ENCODE results near the gene WASF1.

WASF1 gene

DNA sequence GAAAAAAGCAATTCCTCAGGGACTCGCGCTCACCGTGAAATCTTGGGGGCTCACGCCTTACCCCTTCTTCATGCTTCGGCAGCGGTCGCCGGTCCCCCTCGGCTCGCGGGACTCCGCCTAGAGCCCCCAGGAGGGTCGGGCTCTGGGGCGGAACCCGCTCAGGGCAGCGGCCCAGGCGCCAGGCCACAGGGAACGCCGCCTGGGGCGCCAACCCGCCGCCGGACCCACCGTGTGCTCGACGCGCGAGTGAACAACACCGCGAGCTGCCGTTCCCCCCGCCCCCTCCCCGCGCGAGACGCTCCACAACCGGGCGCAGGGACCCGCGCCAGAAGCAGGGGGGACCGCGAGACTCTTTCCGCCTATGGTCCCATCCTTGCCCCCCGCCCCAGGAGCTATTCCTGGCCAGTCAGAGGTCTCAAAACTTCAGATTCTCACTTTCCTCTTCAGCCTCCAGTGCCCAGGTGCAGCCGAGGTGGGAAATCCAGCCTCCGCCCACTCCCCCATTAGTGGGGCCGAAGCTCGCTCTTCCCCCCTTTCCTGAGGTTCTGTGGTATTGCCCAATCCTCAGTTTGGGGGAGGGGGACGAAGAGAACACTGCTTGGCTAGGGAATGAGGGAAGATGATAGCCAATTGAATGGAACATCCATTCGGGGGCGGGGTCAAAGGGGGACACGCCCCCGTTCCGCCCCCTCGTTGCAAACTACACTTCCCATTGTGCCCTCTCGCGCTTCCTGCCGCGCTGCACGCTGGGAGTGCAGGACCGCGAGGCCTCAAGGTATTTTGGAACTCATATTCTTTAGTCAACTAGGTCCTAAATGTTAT, at the start of gene WASF1:
WASF1 (minus strand) TSS at position 265 of the 822 bp plus-strand sequence. CDS start 52,069 bp downstream, outside the sequence.
- DNase-seq (ENCODE audit: low read depth): peak; percentile 85

DNA sequence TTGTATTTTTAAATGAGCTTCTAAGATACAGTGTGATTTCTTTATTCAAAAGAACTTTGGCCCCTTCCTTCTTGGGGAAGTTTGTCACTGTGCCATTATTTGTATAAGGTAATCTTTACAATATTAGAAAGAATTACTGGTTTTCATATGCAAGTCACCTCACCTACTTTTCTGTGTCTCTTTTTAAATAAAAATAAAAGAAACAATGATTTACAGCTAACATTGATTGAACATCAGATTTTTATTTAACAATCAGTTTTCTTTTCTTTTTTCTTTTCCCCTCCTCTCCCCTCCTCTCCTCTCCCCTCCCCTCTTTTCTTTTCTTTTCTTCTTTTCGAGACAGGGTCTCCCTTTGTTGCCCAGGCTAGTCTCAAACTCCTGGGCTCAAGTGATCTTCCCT, 46.8 kb upstream of the WASF1 start:
- no peak for DNase-seq (ENCODE audit: low read depth)

DNA sequence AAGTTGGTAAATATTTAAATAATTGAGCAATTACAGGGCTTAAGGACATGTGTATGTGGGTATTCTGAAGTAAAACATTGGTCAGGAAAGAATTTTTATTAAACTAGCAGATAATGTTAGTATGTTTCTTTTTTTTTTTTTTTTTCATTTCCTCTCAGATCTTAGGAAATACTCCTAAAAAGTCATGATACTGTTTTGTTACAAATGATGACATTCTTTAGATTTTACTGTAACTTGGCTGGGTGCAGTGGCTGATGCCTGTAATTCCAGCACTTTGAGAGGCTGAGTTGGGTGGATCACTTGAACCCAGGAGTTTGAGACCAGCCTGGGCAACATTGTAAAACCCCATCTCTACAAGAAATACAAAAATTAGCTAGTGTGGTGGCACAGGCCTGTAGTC, 42.3 kb upstream of the WASF1 start:
- DNase-seq (ENCODE audit: low read depth): no peak

DNA sequence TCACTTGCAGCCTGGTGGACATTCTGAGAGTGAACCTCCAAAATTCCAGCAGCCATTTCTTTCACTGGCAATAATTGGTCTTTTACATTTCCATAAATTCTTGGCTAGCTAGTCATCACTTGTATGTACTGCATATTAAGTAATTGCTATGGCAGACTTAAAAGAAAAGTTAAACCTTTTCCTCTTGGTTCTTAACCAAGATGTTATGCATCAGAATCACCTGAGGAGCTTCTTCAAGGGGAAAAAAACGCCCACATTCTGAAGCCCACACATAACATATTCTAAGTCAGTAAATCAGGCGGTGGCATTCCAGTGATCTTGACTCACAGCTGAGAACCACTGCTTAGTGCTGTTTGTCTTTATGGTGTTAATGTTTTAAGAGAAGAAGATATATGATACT, 37.8 kb upstream of the WASF1 start:
- DNase-seq (ENCODE audit: low read depth): no peak

DNA sequence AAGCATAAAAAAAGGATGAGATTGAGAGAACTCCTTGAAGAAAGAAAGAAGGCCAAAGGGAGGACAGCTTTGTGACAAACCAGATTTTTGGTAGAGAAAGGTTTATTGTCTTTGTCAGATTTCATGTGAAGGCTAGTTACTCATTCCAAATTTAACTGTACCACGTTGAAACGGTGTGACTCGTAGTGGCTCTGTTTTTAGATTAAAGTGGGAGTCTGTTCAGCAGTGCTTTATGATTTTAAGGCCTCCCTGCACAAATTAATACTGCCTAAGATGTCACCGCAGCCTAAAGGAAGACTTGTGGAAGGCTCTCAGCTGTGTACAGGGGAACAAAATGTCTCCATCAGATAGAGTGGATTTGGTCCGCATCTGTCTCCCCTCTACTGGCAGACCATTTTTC, 36.7 kb upstream of the WASF1 start:
- DNase-seq (ENCODE audit: low read depth): no peak

GRCh38 chr6:110214338-110214737, 34.9 kb upstream of the WASF1 start:
- DNase-seq (ENCODE audit: low read depth): no peak

- DNase-seq (ENCODE audit: low read depth): no peak
These were observed 32.3 kb upstream of the WASF1 start for GRCh38 chr6:110211753-110212152.

GRCh38 chr6:110207652-110208051, 28.2 kb upstream of the WASF1 start:
- DNase-seq (ENCODE audit: low read depth): no peak

GRCh38 chr6:110201151-110201884, 21.8 kb upstream of the WASF1 start:
- no peak for DNase-seq (ENCODE audit: low read depth)

GRCh38 chr6:110198561-110198960, 19.1 kb upstream of the WASF1 start:
- DNase-seq (ENCODE audit: low read depth): no peak

DNA sequence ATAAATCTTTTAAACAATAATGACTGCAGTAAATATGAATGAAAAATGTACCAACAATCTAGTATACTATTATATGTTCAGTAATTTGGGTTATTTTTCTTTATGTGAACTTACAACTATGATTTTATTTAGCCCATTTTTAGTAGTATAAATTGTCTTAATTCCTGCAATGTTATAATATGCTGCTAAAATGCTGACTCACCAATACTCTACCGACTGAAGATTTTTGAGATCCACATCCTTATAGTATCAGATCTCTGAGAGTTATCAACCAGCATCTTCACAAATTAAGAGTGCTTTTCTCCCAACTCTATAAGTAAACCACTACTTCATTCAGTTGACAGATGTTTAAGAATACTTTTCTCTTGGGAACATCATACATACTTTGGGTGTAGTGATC, 17.4 kb upstream of the WASF1 start:
- no peak for DNase-seq (ENCODE audit: low read depth)

DNA sequence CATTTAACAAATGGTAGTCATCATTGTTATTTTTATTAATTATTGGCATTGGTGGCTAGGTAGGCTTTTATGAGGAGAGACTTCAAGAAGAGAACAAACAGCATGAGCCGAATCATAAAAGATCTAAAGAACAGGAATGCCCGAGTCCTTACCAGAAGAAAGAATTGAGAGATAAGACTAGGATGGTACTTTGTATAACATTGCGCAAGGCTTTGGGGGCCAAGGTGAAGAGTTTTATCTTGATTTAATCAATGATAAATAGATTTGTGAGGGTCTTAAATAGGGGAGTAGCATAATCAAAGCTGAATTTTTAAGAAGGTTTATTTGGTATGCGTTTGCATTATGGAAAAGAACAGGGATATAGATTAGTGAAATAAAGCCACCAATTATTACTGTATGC, 16.2 kb upstream of the WASF1 start:
- DNase-seq (ENCODE audit: low read depth): no peak

- no peak for DNase-seq (ENCODE audit: low read depth)
These were observed 12.0 kb upstream of the WASF1 start for GRCh38 chr6:110191477-110191876.

DNA sequence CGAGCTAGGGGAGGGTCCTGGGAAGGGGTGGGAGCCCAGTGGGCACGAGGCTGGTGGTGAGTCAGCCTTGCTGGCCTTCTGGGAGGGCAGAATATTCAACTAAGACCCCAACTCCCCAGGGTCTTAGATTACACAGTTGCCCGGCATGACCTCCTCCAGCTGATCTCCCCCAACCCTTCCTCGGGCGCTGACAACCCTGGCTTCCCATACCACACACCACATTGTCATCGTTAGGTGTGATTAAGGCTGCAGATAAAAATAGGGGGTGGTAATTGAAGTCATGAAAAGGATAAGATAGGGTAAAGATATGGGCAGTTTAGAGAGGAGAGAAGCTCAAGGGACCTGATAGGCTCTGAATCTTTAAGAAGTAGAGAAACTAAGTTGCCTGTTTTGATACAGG, 11.3 kb upstream of the WASF1 start:
- DNase-seq (ENCODE audit: low read depth): no peak

DNA sequence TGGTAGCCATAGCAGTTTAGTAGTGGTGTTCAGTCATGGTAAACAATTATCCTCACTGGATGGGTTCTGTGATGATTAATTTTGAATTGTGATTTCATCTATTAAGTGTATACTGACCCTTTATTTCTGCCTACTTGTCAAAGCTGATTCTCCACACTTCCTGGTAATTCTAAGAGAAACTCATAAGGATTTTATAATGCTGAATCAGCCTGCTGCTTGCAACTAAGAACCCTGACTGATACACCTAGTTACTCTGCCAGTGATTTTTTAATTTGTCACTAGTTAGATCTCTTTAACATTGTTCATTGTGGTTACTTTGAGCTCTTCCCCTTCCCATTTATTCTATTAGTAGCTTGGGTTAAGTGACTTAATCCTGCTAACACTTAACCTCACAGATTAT, 9.3 kb upstream of the WASF1 start:
- DNase-seq (ENCODE audit: low read depth): no peak

DNA sequence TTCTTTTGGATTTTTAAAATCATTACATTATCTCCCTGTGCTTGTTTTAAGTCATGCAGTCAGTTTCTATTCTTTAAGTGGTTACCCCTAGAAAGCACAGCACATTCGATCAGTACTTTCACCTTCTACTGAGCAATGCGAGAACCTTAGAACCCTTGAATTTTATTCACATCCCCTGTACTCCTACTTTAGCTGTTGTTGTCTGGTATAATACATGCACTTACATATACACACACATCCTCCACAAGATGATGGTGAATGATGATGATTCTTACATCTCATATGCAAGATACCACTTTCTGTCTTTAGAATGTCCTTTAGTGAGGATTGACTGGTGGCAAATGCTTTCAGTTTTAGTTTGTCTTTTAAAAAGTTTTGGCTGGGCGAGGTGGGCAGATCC, 6.4 kb upstream of the WASF1 start:
- no peak for DNase-seq (ENCODE audit: low read depth)

DNA sequence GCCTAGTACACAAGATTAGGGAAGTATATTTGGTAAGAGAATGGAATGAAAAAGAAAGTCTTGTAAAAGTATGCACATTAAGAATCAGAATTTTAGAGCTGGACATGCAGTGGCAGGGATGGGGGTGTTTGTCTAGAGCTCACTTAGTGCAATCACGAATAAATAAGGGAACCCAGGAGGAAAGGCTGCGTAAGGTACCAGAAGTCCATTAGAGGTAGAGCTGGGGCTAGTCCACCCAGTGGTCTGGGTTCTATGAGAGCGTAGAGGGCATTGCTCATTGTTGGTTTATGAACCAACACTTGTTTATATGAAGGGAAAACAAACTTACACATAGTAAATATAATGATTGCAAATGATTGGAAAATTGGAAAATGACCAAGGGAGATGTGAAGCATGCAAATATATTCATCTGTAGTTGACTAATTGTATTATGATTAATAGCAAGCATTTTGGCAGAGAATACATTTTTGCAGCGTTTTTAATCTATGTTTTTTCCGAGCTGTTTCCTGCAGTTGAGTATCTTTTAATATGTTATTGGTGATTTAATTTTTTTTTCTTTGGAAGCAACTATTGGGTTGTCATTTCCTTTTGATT, 3.9 kb upstream of the WASF1 start:
- DNase-seq (ENCODE audit: low read depth): no peak

DNA sequence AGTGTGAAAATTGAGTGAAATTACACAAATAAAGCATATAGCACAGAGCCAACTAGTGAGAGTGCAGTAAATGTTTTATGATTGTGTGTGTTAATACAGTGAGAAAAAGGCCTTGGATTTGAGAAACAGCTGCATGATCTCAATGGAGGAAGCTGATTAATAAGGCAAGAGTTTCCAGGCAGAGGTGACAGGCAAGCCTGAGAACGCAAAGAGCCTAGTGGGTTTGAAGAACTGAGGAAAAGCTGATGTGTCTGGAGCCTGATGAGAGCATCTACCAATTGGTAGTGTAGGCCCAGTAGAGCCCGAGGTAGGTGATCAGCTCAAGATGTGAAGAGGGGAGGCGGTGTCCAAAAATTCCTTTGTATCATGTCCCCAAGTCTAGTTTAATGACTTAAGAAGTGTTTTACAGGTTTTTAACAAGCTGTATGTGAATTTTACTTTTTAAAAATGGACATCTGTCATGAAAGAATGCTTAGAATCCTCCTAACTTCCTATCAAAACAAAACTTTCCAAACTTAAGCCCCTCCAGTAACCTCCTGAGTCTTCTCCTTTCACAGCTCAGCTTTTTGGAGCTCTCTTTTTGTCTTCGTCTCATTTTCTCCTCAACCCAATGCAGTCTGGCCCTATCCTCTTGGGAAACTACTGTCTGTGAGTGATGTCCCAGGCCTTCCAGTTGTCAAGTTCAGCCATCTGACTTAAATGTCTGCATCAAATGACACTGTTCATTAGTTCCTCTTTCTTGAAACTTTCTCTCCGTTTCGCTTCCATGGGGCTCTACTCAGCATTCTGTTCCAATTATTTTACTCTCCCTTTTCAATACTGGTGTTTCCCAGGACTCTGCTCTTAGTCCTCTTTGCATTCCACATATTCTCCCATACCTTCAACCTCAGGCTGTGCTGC, 1.9 kb upstream of the WASF1 start:
- DNase-seq (ENCODE audit: low read depth): no peak

DNA sequence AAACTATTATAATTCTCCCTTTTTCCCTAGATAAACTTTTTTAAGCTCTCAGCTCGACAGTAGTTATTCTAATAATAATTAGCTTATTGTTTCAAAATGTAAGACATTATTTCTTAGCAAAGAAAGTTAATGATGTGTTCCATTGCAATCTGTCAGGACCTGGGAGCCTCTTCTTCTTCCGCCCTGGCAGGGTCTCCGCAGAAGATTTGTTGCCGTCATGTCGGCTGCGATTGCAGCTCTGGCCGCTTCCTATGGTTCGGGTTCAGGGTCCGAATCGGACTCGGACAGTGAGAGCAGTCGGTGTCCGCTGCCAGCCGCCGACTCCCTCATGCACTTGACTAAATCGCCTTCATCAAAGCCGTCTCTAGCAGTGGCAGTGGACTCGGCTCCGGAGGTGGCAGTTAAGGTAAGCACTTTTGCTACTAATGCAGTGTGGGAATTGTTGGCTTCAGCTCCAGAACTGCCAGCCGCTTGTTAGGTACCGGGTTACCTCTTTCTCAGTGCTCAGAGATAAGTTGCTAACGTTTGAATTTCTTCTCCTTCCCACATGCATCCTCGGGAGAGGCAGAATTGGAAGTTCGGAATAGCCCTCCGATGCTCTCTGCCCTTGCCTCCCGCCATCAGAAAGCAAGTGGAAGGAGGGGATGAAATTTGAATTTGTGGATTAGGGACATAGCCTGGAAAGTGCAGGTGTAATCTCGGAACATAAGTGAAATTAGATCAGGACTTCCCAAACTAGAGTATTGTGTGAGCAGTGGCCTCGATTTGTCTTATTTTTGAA, 948 bp upstream of the WASF1 start, which contains the start of gene CDC40:
CDC40 (plus strand) TSS at position 200 of the 781 bp plus-strand sequence; CDS start at position 218, 18 bp downstream.
- DNase-seq (ENCODE audit: low read depth): peak; percentile 25

DNA sequence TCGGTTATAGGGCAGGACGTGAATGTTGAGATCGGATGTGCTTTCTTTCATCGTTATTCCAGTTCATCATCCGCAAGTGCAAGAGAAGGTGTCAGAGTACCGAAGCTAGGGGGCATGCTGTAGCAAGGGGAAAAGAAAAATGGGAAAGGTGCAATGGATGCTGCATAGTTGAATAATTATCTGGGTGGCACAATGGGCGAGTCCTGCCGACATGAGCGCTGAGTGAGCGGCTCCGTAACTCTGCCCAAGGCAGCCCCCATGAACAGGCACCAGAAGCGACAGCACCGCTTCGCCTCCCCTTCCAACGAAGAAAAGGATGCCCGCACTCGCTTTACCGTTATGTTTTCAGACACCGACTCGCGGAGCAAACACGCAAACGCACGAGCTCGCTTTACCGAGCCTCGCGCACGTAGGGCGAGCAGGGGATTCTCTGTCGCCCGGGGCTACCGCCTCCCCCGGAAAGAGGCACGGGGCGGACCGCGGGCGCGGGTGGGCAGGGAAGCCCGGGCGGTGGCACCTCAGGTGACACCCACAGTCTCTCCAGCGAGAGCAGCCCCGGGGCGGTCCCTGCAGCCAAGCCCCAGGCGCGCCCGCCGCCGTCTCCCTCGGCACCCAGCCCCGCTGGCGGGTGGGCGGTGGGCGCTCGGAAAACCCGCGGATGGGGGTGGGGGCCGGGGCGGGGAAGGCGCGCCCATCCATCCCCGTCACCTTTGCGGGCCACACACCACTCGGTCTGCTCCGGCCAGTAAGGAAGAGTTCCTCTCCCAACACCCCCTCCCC, 654 bp downstream of the WASF1 start:
- DNase-seq (ENCODE audit: low read depth): peak; percentile 44
